HepG2 (cell line): Measurements from ENCODE around the gene CA7. TPM values are rescaled to one million over a fixed set of nuclear protein-coding genes. Genes with fewer than 3 reads are reported as not detected.

Experiments
- CHD2 ChIP-seq: IDR thresholded peaks from 2 replicates; pipeline ENCODE4 v1.6.1; 2011; ENCODE audit warnings: low read depth, low read length, improper control_type of control experiment
- GABPB1 ChIP-seq: IDR thresholded peaks from 2 replicates; pipeline ENCODE4 v1.6.1; 2016; ENCODE audit warnings: mild to moderate bottlenecking, missing genetic modification reagents, moderate library complexity, missing compliant biosample characterization
- GATAD2A ChIP-seq: IDR thresholded peaks from 2 replicates; pipeline ENCODE4 v1.6.1; 2016
- MLXIP ChIP-seq: sonication (generic); formaldehyde crosslinking; IDR thresholded peaks from 2 replicates; pipeline ENCODE4 v1.9.0; 2021; ENCODE audit warnings: missing genetic modification reagents, borderline replicate concordance
- PATZ1 ChIP-seq: sonication (generic); formaldehyde crosslinking; IDR thresholded peaks from 2 replicates; pipeline ENCODE4 v1.4.0; 2020; ENCODE audit warnings: missing genetic modification reagents
- ZNF281 ChIP-seq: sonication (generic); formaldehyde crosslinking; IDR thresholded peaks from 2 replicates; pipeline ENCODE4 v1.4.0; 2020; ENCODE audit warnings: missing genetic modification reagents, borderline replicate concordance
- ZNF770 ChIP-seq: sonication (generic); formaldehyde crosslinking; IDR thresholded peaks from 2 replicates; pipeline ENCODE4 v1.5.0; 2020; ENCODE audit warnings: mild to moderate bottlenecking, missing genetic modification reagents
- polyA plus RNA-seq, 8 experiments: library from polyadenylated mRNA; depleted of rRNA in 3 of 8; stranded (reverse) in 7 of 8; unstranded in 1 of 8; fragments of >200 nt; fragmentation: Illumina TruSeq in 4 of 8; extraction: Trizol in 4 of 8; gene quantifications; 2 replicates each; pipeline versions ENCODE4 v1.2.1 to v1.2.3, GENCODE V29; 2011 to 2016; ENCODE audit warnings: low read depth in 4 of 8, missing spikeins in 1 of 8, mixed read lengths in 1 of 8; ENCODE audit not compliant: insufficient read depth in 1 of 8
- total RNA-seq, 5 experiments: library from RNA; depleted of rRNA; stranded (reverse); fragments of >200 nt; fragmentation: Illumina TruSeq; extraction: Trizol; gene quantifications; 2 replicates each; pipeline ENCODE4 v1.2.3, GENCODE V29; 2016; ENCODE audit warnings: low read depth in 1 of 5
- TF ChIP-seq, protein P1 (sequence below): IDR thresholded peaks from 2 replicates; pipeline ENCODE4 v1.4.0; 2020; ENCODE audit warnings: mild to moderate bottlenecking, missing genetic modification reagents
- TF ChIP-seq, protein P2 (sequence below): sonication (generic); formaldehyde crosslinking; IDR thresholded peaks from 2 replicates; pipeline ENCODE4 v1.8.0; 2022; ENCODE audit warnings: missing genetic modification reagents, mild to moderate bottlenecking, inconsistent platforms, borderline replicate concordance

CA7 gene
- total and polyA plus RNA-seq, 2 of the 13 experiments (the other 11 are each of a cell fraction or from before 2014, with no cell fraction given): not detected

GRCh38 chr16:66899945-66900710 is 55.9 kb downstream of the CA7 start (continued):
- TF ChIP-seq ZNF281: peak; percentile 98
- TF ChIP-seq ZNF770: no peak
- peak; percentile 44 for TF ChIP-seq GATAD2A (CRISPR knock-in tag)
- TF ChIP-seq PATZ1 (CRISPR knock-in tag): 0 out of 2 replicates have a peak, but pooled peaks have one; percentile 2
- TF ChIP-seq, protein P1, sequence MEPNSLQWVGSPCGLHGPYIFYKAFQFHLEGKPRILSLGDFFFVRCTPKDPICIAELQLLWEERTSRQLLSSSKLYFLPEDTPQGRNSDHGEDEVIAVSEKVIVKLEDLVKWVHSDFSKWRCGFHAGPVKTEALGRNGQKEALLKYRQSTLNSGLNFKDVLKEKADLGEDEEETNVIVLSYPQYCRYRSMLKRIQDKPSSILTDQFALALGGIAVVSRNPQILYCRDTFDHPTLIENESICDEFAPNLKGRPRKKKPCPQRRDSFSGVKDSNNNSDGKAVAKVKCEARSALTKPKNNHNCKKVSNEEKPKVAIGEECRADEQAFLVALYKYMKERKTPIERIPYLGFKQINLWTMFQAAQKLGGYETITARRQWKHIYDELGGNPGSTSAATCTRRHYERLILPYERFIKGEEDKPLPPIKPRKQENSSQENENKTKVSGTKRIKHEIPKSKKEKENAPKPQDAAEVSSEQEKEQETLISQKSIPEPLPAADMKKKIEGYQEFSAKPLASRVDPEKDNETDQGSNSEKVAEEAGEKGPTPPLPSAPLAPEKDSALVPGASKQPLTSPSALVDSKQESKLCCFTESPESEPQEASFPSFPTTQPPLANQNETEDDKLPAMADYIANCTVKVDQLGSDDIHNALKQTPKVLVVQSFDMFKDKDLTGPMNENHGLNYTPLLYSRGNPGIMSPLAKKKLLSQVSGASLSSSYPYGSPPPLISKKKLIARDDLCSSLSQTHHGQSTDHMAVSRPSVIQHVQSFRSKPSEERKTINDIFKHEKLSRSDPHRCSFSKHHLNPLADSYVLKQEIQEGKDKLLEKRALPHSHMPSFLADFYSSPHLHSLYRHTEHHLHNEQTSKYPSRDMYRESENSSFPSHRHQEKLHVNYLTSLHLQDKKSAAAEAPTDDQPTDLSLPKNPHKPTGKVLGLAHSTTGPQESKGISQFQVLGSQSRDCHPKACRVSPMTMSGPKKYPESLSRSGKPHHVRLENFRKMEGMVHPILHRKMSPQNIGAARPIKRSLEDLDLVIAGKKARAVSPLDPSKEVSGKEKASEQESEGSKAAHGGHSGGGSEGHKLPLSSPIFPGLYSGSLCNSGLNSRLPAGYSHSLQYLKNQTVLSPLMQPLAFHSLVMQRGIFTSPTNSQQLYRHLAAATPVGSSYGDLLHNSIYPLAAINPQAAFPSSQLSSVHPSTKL (CRISPR knock-in tag): peak; percentile 52
- TF ChIP-seq MLXIP: no peak
- TF ChIP-seq, protein P2, sequence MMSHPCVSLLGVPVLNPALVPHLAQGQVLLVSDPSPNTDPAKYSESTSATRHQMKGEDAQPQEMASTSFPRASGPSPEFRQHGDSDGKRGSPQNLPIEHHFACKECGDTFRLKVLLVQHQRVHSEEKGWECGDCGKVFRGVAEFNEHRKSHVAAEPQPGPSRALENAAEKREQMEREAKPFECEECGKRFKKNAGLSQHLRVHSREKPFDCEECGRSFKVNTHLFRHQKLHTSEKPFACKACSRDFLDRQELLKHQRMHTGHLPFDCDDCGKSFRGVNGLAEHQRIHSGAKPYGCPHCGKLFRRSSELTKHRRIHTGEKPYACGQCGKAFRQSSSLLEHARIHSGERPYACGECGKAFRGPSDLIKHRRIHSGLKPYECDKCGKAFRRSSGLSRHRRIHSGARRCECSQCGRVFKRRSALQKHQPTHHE (CRISPR knock-in tag): no peak
- TF ChIP-seq GABPB1 (CRISPR knock-in tag): no peak; the same call in 1 of the 2 replicates
- peak; percentile 46; the same call in 1 of the 2 replicates for TF ChIP-seq CHD2
